NCI-H524 treated with DMSO at 0.1 percent for 48 hours (cell line): ENCODE results near the gene PRAMEF14.
"Not testable (repeated sequence)": the region's sequence is repeated elsewhere in the genome, so short reads cannot be mapped to it uniquely, and the experiment has no call there.

Experiments
- DNase-seq: peaks from one replicate; lab custom pipeline; 2025; lab: John Stamatoyannopoulos, UW

PRAMEF14 gene

GRCh38 chr1:13347034-13347433, at the start of gene PRAMEF14:
Gene PRAMEF14, minus strand, starts transcription at chr1:13347134. Its CDS starts 1,820 bp downstream, at chr1:13345314.
- not testable (repeated sequence) for DNase-seq

GRCh38 chr1:13395311-13395710, 48.4 kb upstream of the PRAMEF14 start:
- not testable (repeated sequence) for DNase-seq

GRCh38 chr1:13394761-13395160, 47.8 kb upstream of the PRAMEF14 start:
- not testable (repeated sequence) for DNase-seq

- not testable (repeated sequence) for DNase-seq
Measured at GRCh38 chr1:13393004-13393403, 46.1 kb upstream of the PRAMEF14 start.

- DNase-seq = not testable (repeated sequence)
Measured at GRCh38 chr1:13389332-13389731, 42.4 kb upstream of the PRAMEF14 start, which contains the start of gene PRAMEF17. Gene PRAMEF17, plus strand, starts transcription at chr1:13389632. Its CDS starts 26 bp downstream, at chr1:13389658.

GRCh38 chr1:13380380-13380779, 33.4 kb upstream of the PRAMEF14 start:
- not testable (repeated sequence) for DNase-seq

- DNase-seq = not testable (repeated sequence)
Measured at GRCh38 chr1:13378983-13379382, 32.0 kb upstream of the PRAMEF14 start.

GRCh38 chr1:13368544-13368943, 21.6 kb upstream of the PRAMEF14 start:
- DNase-seq = not testable (repeated sequence)

- not testable (repeated sequence) for DNase-seq
Measured at GRCh38 chr1:13366536-13366935, 19.6 kb upstream of the PRAMEF14 start.

- DNase-seq = not testable (repeated sequence)
Measured at GRCh38 chr1:13364928-13365327, 18.0 kb upstream of the PRAMEF14 start.

- not testable (repeated sequence) for DNase-seq
Measured at GRCh38 chr1:13362364-13362763, 15.4 kb upstream of the PRAMEF14 start.

- not testable (repeated sequence) for DNase-seq
Measured at GRCh38 chr1:13356774-13357173, 9.8 kb upstream of the PRAMEF14 start.

- DNase-seq = not testable (repeated sequence)
Measured at GRCh38 chr1:13354475-13354874, 7.5 kb upstream of the PRAMEF14 start.

GRCh38 chr1:13353476-13353875, 6.5 kb upstream of the PRAMEF14 start:
- DNase-seq = not testable (repeated sequence)

- not testable (repeated sequence) for DNase-seq
Measured at GRCh38 chr1:13342496-13342895, 4.4 kb downstream of the PRAMEF14 start.

- not testable (repeated sequence) for DNase-seq
Measured at GRCh38 chr1:13315281-13315680, 31.7 kb downstream of the PRAMEF14 start, which contains the start of gene PRAMEF15. Gene PRAMEF15, plus strand, starts transcription at chr1:13315581. Its CDS starts 2,827 bp downstream, at chr1:13318408.

- not testable (repeated sequence) for DNase-seq
Measured at GRCh38 chr1:13303239-13303638, 43.7 kb downstream of the PRAMEF14 start, which contains the start of gene PRAMEF33. Gene PRAMEF33, plus strand, starts transcription at chr1:13303539. Its CDS starts 2,416 bp downstream, at chr1:13305955.

GRCh38 chr1:13302197-13302596, 44.7 kb downstream of the PRAMEF14 start:
- not testable (repeated sequence) for DNase-seq

GRCh38 chr1:13298699-13299098, 48.2 kb downstream of the PRAMEF14 start:
- DNase-seq = not testable (repeated sequence)

GRCh38 chr1:13297216-13297931, 49.6 kb downstream of the PRAMEF14 start:
- DNase-seq = not testable (repeated sequence)
